Measurements from ENCODE around the gene EFNA5.

Gene EFNA5

DNA sequence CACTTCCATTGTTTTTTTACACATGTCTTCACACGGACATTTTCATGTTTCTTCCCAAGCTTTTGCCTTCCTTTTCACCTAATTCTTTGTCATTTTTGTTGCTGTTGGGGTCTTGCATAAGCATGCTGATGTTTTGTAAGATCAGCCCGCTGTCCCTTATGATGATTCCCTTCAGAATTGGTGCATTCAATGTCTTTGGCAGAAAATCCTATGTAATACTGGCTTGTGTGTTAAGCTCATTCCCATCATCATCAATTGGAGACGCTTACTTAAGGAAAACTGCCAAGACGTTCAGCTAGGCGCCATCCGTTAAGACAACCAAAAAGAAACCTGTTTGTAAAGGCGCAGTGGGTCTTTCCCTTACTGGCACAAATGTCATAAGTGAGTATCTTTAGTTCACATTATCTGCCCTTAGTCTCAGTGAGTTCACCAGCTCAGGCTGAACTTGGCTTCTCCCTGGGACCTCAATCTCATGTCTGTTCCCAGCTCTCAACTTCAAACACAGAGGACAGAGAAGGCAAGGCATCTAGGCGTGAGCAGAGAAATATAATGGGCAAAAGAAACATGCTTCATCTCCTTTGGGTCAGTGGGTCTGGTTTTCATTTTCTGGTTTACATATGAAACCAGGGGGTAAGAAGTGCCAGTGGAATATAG, 97.9 kb downstream of the EFNA5 start:
- H3K9me3 ChIP-seq (ENCODE audit: severe bottlenecking): no peaks in the 10 kb centered on the region
- H3K4me3 ChIP-seq (ENCODE audit: low read depth, low read length): no peak overlapping the region
- H3K27ac ChIP-seq: no peak overlapping the region
- no peak for DNase-seq
- TF ChIP-seq, protein P1, sequence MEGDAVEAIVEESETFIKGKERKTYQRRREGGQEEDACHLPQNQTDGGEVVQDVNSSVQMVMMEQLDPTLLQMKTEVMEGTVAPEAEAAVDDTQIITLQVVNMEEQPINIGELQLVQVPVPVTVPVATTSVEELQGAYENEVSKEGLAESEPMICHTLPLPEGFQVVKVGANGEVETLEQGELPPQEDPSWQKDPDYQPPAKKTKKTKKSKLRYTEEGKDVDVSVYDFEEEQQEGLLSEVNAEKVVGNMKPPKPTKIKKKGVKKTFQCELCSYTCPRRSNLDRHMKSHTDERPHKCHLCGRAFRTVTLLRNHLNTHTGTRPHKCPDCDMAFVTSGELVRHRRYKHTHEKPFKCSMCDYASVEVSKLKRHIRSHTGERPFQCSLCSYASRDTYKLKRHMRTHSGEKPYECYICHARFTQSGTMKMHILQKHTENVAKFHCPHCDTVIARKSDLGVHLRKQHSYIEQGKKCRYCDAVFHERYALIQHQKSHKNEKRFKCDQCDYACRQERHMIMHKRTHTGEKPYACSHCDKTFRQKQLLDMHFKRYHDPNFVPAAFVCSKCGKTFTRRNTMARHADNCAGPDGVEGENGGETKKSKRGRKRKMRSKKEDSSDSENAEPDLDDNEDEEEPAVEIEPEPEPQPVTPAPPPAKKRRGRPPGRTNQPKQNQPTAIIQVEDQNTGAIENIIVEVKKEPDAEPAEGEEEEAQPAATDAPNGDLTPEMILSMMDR (IDR thresholded peaks at IDR 0.05; ENCODE audit: low read depth, low read length): no peak
- H3K27me3 ChIP-seq (ENCODE audit: insufficient read depth, low read depth, severe bottlenecking): no peaks in the 10 kb centered on the region
- no peaks in the 10 kb centered on the region for H3K36me3 ChIP-seq

GRCh38 chr5:107571621-107572536, 98.9 kb downstream of the EFNA5 start:
- H3K4me3 ChIP-seq (ENCODE audit: low read depth, low read length): peak overlapping the region; percentile 41
- DNase-seq: peak; percentile 92
- H3K9me3 ChIP-seq (ENCODE audit: severe bottlenecking): no peaks in the 10 kb centered on the region
- no peaks in the 10 kb centered on the region for H3K36me3 ChIP-seq
- H3K27me3 ChIP-seq (ENCODE audit: insufficient read depth, low read depth, severe bottlenecking): no peaks in the 10 kb centered on the region
- TF ChIP-seq, protein P1 (IDR thresholded peaks at IDR 0.05; ENCODE audit: low read depth, low read length): peak; percentile 87
- H3K27ac ChIP-seq: no peak overlapping the region

DNA sequence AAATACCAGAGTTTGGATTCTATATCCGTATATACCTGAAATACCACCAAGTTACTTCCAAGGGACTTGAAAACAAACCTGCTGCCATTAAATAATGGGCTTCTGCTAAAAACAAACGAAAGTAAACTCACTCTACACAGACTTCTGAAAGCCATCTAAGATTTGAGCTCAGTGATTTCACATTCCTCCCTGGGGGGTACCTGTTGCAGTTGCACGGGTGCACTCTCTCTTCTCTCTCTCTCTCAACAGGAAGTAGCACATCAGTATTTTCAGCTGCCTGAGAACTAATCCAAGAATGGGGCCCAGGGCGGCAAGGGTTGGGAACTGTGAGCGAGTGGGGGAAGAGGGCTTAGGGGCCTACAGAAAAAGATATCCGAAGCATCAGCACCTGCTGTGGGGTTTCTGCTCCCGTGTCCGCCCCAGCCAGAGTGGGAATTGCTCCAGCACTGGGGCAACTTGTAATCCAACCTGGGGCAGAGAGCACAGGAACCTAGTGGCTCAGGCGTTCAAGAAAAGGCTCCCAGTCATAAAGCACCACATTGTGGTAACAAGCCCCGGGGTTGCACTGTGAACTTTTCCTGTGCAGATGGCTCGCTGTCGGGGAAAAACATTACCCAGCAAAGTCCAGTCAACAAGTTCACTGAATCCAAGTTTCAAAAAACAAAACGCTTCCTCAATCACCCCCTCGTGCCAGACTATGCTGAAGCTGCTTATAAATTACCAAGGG, 99.8 kb downstream of the EFNA5 start:
- DNase-seq: peak; percentile 42
- Histone ChIP-seq H3K9me3 (ENCODE audit: severe bottlenecking) (no peaks in the 10 kb centered on the region), H3K27ac (no peak overlapping the region), H3K27me3 (ENCODE audit: insufficient read depth, low read depth, severe bottlenecking) (no peaks in the 10 kb centered on the region), H3K36me3 (no peaks in the 10 kb centered on the region), H3K4me3 (ENCODE audit: low read depth, low read length) (no peak overlapping the region; the same call in 1 of the 2 replicates)
- TF ChIP-seq, protein P1 (IDR thresholded peaks at IDR 0.05; ENCODE audit: low read depth, low read length): no peak

GRCh38 chr5:107570181-107570580, 100.6 kb downstream of the EFNA5 start:
- no peak overlapping the region for H3K4me3 ChIP-seq (ENCODE audit: low read depth, low read length)
- no peak for DNase-seq
- TF ChIP-seq, protein P1 (IDR thresholded peaks at IDR 0.05; ENCODE audit: low read depth, low read length): no peak
- no peaks in the 10 kb centered on the region for H3K27me3 ChIP-seq (ENCODE audit: insufficient read depth, low read depth, severe bottlenecking)
- no peaks in the 10 kb centered on the region for H3K9me3 ChIP-seq (ENCODE audit: severe bottlenecking)
- no peaks in the 10 kb centered on the region for H3K36me3 ChIP-seq
- H3K27ac ChIP-seq: no peak overlapping the region

GRCh38 chr5:107567901-107568671, 102.7 kb downstream of the EFNA5 start:
- Histone ChIP-seq H3K36me3 (no peaks in the 10 kb centered on the region), H3K4me3 (ENCODE audit: low read depth, low read length) (no peak overlapping the region), H3K27ac (no peak overlapping the region), H3K9me3 (ENCODE audit: severe bottlenecking) (no peaks in the 10 kb centered on the region), H3K27me3 (ENCODE audit: insufficient read depth, low read depth, severe bottlenecking) (no peaks in the 10 kb centered on the region)
- DNase-seq: no peak
- TF ChIP-seq, protein P1 (IDR thresholded peaks at IDR 0.05; ENCODE audit: low read depth, low read length): no peak

Data from WERI-Rb-1 (cell line).